ENCODE data around the gene SPINK14. TPM values are rescaled to one million over a fixed set of nuclear protein-coding genes. Genes with fewer than 3 reads are reported as not detected.

Gene SPINK14
- total RNA-seq, 1 donor from 2014 or later: not detected

DNA sequence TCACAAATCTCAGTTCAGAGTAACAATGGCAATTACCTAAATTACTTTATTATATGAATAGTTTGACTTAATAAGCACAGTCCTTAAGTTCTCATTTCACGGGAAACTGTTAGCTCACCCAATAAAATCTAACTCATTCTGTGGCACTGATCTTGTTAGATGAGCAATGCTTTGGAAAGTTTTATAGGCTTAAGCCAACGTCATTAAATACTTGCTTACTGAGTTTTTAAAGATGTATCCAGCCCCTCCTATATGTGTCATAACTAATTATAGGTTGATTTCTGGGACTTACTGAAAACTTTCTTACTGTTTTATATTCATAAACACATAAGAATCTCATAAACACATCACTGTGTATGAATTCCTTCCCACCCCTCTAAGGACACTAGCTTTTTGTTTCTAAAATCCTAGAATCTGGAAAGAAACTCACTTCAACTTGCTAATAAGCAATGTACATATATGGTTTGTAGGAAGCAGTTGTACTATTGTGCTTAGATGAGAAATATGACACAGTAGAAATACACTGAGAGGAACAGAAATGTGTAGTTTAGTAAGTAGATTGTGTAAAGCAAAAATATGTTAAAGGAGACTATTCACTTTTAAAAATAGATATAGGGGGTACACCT lies 55.9 kb downstream of the SPINK14 start:
- no peak overlapping the region for H3K4me3 ChIP-seq (ENCODE audit: low read depth, low read length)
- no peak for DNase-seq (ENCODE audit: low read depth)
- TF ChIP-seq, protein P1, sequence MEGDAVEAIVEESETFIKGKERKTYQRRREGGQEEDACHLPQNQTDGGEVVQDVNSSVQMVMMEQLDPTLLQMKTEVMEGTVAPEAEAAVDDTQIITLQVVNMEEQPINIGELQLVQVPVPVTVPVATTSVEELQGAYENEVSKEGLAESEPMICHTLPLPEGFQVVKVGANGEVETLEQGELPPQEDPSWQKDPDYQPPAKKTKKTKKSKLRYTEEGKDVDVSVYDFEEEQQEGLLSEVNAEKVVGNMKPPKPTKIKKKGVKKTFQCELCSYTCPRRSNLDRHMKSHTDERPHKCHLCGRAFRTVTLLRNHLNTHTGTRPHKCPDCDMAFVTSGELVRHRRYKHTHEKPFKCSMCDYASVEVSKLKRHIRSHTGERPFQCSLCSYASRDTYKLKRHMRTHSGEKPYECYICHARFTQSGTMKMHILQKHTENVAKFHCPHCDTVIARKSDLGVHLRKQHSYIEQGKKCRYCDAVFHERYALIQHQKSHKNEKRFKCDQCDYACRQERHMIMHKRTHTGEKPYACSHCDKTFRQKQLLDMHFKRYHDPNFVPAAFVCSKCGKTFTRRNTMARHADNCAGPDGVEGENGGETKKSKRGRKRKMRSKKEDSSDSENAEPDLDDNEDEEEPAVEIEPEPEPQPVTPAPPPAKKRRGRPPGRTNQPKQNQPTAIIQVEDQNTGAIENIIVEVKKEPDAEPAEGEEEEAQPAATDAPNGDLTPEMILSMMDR (conservative IDR thresholded peaks at IDR 0.05; ENCODE audit: low read depth, low read length): no peak

Other genes with a start within 250 kb of the SPINK14 start
- gene SPINK5, start 104.6 kb upstream of the SPINK14 start, total RNA-seq: not detected in 2 replicates
- gene SPINK6, start 34.5 kb downstream of the SPINK14 start, total RNA-seq: not detected in 2 replicates
- not detected in 2 replicates for gene MARCOL, start 70.0 kb downstream of the SPINK14 start, total RNA-seq
- gene SPINK13, start 100.2 kb downstream of the SPINK14 start, total RNA-seq: 0.07 and 0.58 TPM in 2 replicates
- not detected in 2 replicates for gene SPINK7, start 143.9 kb downstream of the SPINK14 start, total RNA-seq
- not detected in 2 replicates for gene SPINK9, start 167.0 kb downstream of the SPINK14 start, total RNA-seq
- gene FBXO38, start 215.4 kb downstream of the SPINK14 start, total RNA-seq: 26.1 and 29.2 TPM in 2 replicates